Diencephalon (tissue), 1 donor: ENCODE data around the gene GRIK4. TPM values are rescaled to one million over a fixed set of nuclear protein-coding genes. Genes with fewer than 3 reads are reported as not detected.

Source experiments
- total RNA-seq: library from RNA; depleted of rRNA; stranded (reverse); fragments of >200 nt; gene quantifications from one replicate; pipeline ENCODE4 v1.2.3, GENCODE V29; 2014

Gene GRIK4
- 8.5 TPM for total RNA-seq

GRCh38 chr11:120511116-120511819 lies at the start of gene GRIK4:
Gene GRIK4, plus strand, starts transcription at chr11:120511748. Its CDS starts 148,571 bp downstream, at chr11:120660319.

GRCh38 chr11:121023848-121024751 lies 512.6 kb downstream of the GRIK4 start, which contains the start of gene TBCEL:
Gene TBCEL, plus strand, starts transcription at chr11:121024102. Its CDS starts 21,589 bp downstream, at chr11:121045691.

Other genes starting within 250 kb of the GRIK4 start
- 12.9 TPM for gene TLCD5, start 186.4 kb upstream of the GRIK4 start, total RNA-seq
- gene ARHGEF12, start 175.3 kb upstream of the GRIK4 start, total RNA-seq: 216 TPM